ENCODE results near the gene LRRC17.

DNA sequence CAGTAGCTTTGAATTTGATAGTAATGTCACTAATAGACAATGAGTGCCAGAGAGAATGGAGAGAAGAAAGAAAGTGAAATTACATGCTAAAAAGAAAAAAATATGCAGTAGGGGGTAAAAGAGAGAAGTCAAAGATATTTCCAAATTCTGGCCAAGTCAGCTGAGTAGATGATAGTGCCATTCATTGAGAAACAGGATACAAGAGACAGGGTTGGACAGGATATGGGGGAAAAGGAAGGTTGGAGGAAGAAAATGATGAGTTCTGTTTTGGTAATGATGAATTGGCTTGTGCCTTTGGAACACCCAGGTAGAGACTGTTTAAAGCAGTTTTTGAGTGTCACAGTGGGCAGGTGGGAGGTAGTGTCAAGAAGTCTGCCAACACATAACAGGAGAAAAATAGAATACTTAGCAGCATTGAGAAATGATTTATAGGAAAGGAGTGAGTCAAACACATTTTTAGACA, 78.3 kb downstream of the LRRC17 start:
- TF ChIP-seq EP300 (IDR thresholded peaks at IDR 0.05), result no peak
- TF ChIP-seq, protein P1, sequence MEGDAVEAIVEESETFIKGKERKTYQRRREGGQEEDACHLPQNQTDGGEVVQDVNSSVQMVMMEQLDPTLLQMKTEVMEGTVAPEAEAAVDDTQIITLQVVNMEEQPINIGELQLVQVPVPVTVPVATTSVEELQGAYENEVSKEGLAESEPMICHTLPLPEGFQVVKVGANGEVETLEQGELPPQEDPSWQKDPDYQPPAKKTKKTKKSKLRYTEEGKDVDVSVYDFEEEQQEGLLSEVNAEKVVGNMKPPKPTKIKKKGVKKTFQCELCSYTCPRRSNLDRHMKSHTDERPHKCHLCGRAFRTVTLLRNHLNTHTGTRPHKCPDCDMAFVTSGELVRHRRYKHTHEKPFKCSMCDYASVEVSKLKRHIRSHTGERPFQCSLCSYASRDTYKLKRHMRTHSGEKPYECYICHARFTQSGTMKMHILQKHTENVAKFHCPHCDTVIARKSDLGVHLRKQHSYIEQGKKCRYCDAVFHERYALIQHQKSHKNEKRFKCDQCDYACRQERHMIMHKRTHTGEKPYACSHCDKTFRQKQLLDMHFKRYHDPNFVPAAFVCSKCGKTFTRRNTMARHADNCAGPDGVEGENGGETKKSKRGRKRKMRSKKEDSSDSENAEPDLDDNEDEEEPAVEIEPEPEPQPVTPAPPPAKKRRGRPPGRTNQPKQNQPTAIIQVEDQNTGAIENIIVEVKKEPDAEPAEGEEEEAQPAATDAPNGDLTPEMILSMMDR (IDR thresholded peaks at IDR 0.05), result no peak
- TF ChIP-seq POLR2A (IDR thresholded peaks at IDR 0.05), result no peak
